Stimulated activated CD4-positive, alpha-beta T cell treated with anti-CD3 and anti-CD28 coated beads, Interleukin-12 subunit alpha, Interleukin-12 subunit beta, amount 100 ng/mL, for 24 hours (primary cell): ENCODE data around the gene HUS1B.
A peak's percentile ranks its signal among the peaks of the same experiment; 100 is the strongest.
"Not testable (repeated sequence)": the region's sequence is repeated elsewhere in the genome, so short reads cannot be mapped to it uniquely, and the experiment has no call there.

Source experiments
- DNase-seq, 2 experiments: peaks; one replicate each; pipeline ENCODE4 v3.0.0-alpha.2; 2020; ENCODE audit warnings: low read depth in 2 of 2

The HUS1B gene

GRCh38 chr6:656460-657252 is at the start of gene HUS1B:
TSS of gene HUS1B (minus strand) at chr6:657100. CDS start at chr6:656944, 156 bp downstream.
- no peak for DNase-seq

- DNase-seq: no peak
Measured at GRCh38 chr6:706146-706545, 49.2 kb upstream of the HUS1B start.

- DNase-seq: no peak
Measured at GRCh38 chr6:705047-705446, 48.1 kb upstream of the HUS1B start.

GRCh38 chr6:704046-704445 is 47.1 kb upstream of the HUS1B start:
- no peak for DNase-seq

- DNase-seq: no peak
Measured at GRCh38 chr6:703552-703951, 46.7 kb upstream of the HUS1B start.

- no peak for DNase-seq
Measured at GRCh38 chr6:701700-702479, 45.0 kb upstream of the HUS1B start.

GRCh38 chr6:701215-701614 is 44.3 kb upstream of the HUS1B start:
- no peak for DNase-seq

GRCh38 chr6:700490-700889 is 43.6 kb upstream of the HUS1B start:
- DNase-seq: no peak

GRCh38 chr6:699319-699718 is 42.4 kb upstream of the HUS1B start:
- DNase-seq: no peak

- not testable (repeated sequence) for DNase-seq
Measured at GRCh38 chr6:694431-695126, 37.7 kb upstream of the HUS1B start.

- DNase-seq: no peak
Measured at GRCh38 chr6:693723-694009, 36.8 kb upstream of the HUS1B start.

GRCh38 chr6:692858-693722 is 36.2 kb upstream of the HUS1B start, which contains the start of gene EXOC2:
TSS of gene EXOC2 (minus strand) at chr6:693139. CDS start at chr6:637818, 55,321 bp downstream.
- DNase-seq: peak; percentile 70 to 81

GRCh38 chr6:692356-692851 is 35.5 kb upstream of the HUS1B start:
- peak; percentile 61 to 68 for DNase-seq

GRCh38 chr6:689223-689622 is 32.3 kb upstream of the HUS1B start:
- no peak for DNase-seq

- DNase-seq: no peak
Measured at GRCh38 chr6:686497-686896, 29.6 kb upstream of the HUS1B start.

GRCh38 chr6:684831-685636 is 28.1 kb upstream of the HUS1B start:
- DNase-seq: peak in 1 of 2 experiments; percentile 27

- DNase-seq: no peak
Measured at GRCh38 chr6:683742-684440, 27.0 kb upstream of the HUS1B start.

- DNase-seq: no peak
Measured at GRCh38 chr6:680666-681340, 23.9 kb upstream of the HUS1B start.

- no peak for DNase-seq
Measured at GRCh38 chr6:680251-680650, 23.4 kb upstream of the HUS1B start.
